ENCODE data around the gene CABLES2. TPM values are rescaled to one million over a fixed set of nuclear protein-coding genes. Genes with fewer than 3 reads are reported as not detected.

Gene CABLES2
- total and polyA plus RNA-seq, 9 of the 15 experiments (the other 6 are each of a cell fraction or from before 2014, with no cell fraction given) = 0.46 to 4.2 (median 1.6) TPM

- TF ChIP-seq, protein P1, sequence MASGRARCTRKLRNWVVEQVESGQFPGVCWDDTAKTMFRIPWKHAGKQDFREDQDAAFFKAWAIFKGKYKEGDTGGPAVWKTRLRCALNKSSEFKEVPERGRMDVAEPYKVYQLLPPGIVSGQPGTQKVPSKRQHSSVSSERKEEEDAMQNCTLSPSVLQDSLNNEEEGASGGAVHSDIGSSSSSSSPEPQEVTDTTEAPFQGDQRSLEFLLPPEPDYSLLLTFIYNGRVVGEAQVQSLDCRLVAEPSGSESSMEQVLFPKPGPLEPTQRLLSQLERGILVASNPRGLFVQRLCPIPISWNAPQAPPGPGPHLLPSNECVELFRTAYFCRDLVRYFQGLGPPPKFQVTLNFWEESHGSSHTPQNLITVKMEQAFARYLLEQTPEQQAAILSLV (tag; IDR thresholded peaks at IDR 0.05) = no peak
Measured at GRCh38 chr20:62418709-62419487, 11.8 kb upstream of the CABLES2 start (continued).

- POLR2A ChIA-PET = interaction anchor here (0.7 to 1.3 kb wide), 3 partner anchors 24 to 824 kb away, joined by 3 read pairs; no protein-coding TSS in a partner anchor
- no peak overlapping the region for H2AFZ ChIP-seq (ENCODE audit: low read depth, low read length)
- in situ Hi-C loops (cut with MboI) (loop anchor here (5.0 to 10.0 kb wide), 2 partner anchors 74 to 197 kb away; no protein-coding TSS in a partner anchor), intact Hi-C loops (cut with micrococcal nuclease) (no loop called here)
- CTCF ChIA-PET (ENCODE audit: low intra/inter-chr PET ratio) = no interaction called here
- BruUV-seq (replicated peaks) = no TSS peak
- no peaks in the 10 kb centered on the region for H3K36me3 ChIP-seq (ENCODE audit: control insufficient read depth, insufficient read depth, low read length)
- H3K4me3 ChIP-seq = no peak overlapping the region
- H4K20me1 ChIP-seq (replicated peaks; ENCODE audit: control insufficient read depth, insufficient read depth, low read length) = 0 out of 2 replicates have a peak, but pooled peaks cover 10% of the 10 kb centered on the region
- H3K27me3 ChIP-seq (ENCODE audit: control insufficient read depth in 2 of 2, insufficient read depth in 2 of 2, low read length in 2 of 2) = peaks cover 10 to 40% of the 10 kb centered on the region in 2 experiments; a peak in 4 of 5 replicates
- H3K4me2 ChIP-seq (ENCODE audit: insufficient read depth, low read length) = no peak overlapping the region
- DNase-seq (ENCODE audit: extremely low read depth in 1 of 4, low spot score in 3 of 4) = no peak
- 12% methylated on average over 23 of the region's 25 CpGs for whole genome bisulfite sequencing (ENCODE audit: insufficient coverage, low coverage, missing lambda C conversion rate)
- no peak for FAIRE-seq
- peaks cover 3% of the 10 kb centered on the region for H3K9me1 ChIP-seq (ENCODE audit: control insufficient read depth, insufficient read depth, low read length)
- no peaks in the 10 kb centered on the region for H3K9me3 ChIP-seq (replicated peaks; ENCODE audit: control insufficient read depth, insufficient read depth, low read depth, low read length)
- H3K4me1 ChIP-seq (replicated peaks in 1 of 2; ENCODE audit: control insufficient read depth in 2 of 2, insufficient read depth in 2 of 2, low read length in 2 of 2) = peaks cover 8 to 89% of the 10 kb centered on the region in 2 experiments; a peak in 4 of 5 replicates
- TF ChIP-seq RERE (CRISPR knock-in tag; IDR thresholded peaks at IDR 0.05; ENCODE audit: borderline replicate concordance) (0 out of 2 replicates have a peak, but pooled peaks have one; percentile 27), EGR1 (conservative IDR thresholded peaks at IDR 0.05) (peak; percentile 35; the same call in 1 of the 2 replicates), TEAD1 (CRISPR knock-in tag; IDR thresholded peaks at IDR 0.05) (no peak)
- no peak for ATAC-seq
- no peak overlapping the region for H3K27ac ChIP-seq (ENCODE audit: extremely low read depth, low read depth, low read length)
- peak overlapping the region in 1 of 2 experiments; percentile 8; a peak in 2 of 4 replicates for H3K9ac ChIP-seq (ENCODE audit: insufficient read depth in 1 of 2, low read depth in 2 of 2, low read length in 2 of 2)
- no peaks in the 10 kb centered on the region for H3K79me2 ChIP-seq (ENCODE audit: control insufficient read depth, insufficient read depth, low read length)
Measured at GRCh38 chr20:62417981-62418708, 11.1 kb upstream of the CABLES2 start.

Measured in K562 (cell line).